ENCODE measurements around the gene NXF1.
"Not testable (repeated sequence)": the region's sequence is repeated elsewhere in the genome, so short reads cannot be mapped to it uniquely, and the experiment has no call there.

Gene NXF1

GRCh38 chr11:62782753-62783152, 22.5 kb downstream of the NXF1 start:
- no peak for DNase-seq

- DNase-seq, result no peak
Measured at GRCh38 chr11:62778441-62778840, 26.8 kb downstream of the NXF1 start.

GRCh38 chr11:62777389-62777788, 27.9 kb downstream of the NXF1 start:
- no peak for DNase-seq

- no peak for DNase-seq
Measured at GRCh38 chr11:62775646-62776045, 29.6 kb downstream of the NXF1 start.

- DNase-seq, result no peak
Measured at GRCh38 chr11:62774407-62774806, 30.8 kb downstream of the NXF1 start.

GRCh38 chr11:62771144-62772021, 33.9 kb downstream of the NXF1 start, which contains the start of gene TAF6L:
Gene TAF6L, plus strand, starts transcription at chr11:62771396. Its CDS starts 4,388 bp downstream, at chr11:62775784.
- DNase-seq, result peak; percentile 90

- no peak for DNase-seq
Measured at GRCh38 chr11:62770778-62771143, 34.5 kb downstream of the NXF1 start.

- DNase-seq, result not testable (repeated sequence)
Measured at GRCh38 chr11:62760867-62761227, 44.4 kb downstream of the NXF1 start.

GRCh38 chr11:62757846-62758788, 47.1 kb downstream of the NXF1 start:
- DNase-seq, result no peak

- DNase-seq, result no peak
Measured at GRCh38 chr11:62755086-62755615, 50.1 kb downstream of the NXF1 start.

GRCh38 chr11:62753736-62754603, 51.3 kb downstream of the NXF1 start, which contains the start of gene ZBTB3:
Gene ZBTB3, minus strand, starts transcription at chr11:62754160. Its CDS starts 496 bp downstream, at chr11:62753664.
- DNase-seq, result peak; percentile 93

- no peak for DNase-seq
Measured at GRCh38 chr11:62752994-62753735, 52.1 kb downstream of the NXF1 start.

GRCh38 chr11:62752177-62752785, 53.0 kb downstream of the NXF1 start:
- DNase-seq, result no peak

GRCh38 chr11:62749931-62750330, 55.3 kb downstream of the NXF1 start:
- DNase-seq, result not testable (repeated sequence)

GRCh38 chr11:62747475-62748160, 57.6 kb downstream of the NXF1 start:
- no peak for DNase-seq
